Loucy (cell line): Measurements from ENCODE around the gene KLF15.

Source experiments
- EZH2phosphoT487 ChIP-seq: fragments of 200-600 bp; IDR thresholded peaks from 2 replicates; pipeline ENCODE4 v1.6.1; 2018; ENCODE audit warnings: antibody characterized with exemption, mild to moderate bottlenecking, moderate library complexity, borderline replicate concordance
- TF ChIP-seq, protein P1 (sequence below): fragments of 200-600 bp; sonication (generic); conservative IDR thresholded peaks from 2 replicates; pipeline ENCODE4 v1.5.1; 2014; ENCODE audit warnings: mild to moderate bottlenecking, antibody characterized with exemption, low read length

DNA sequence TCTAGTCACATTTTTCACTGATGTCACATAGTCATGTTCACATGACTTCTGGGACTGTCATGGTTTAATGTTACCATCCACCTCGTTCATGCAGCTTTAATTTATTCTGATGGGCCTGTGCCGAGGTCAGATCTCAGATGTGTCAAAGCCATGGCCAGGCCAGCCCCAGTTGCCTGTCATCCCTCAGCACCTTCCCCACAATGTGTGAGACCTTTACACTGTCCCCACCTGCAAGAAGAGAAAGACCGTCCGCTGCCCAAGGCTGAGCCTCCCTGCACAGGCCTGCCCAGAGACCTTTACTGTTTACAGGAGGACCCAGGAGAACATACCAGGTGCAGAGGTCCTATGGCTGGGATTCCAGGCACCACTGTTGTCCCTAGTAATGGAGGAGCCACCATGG lies 12.8 kb upstream of the KLF15 start:
- TF ChIP-seq, protein P1, sequence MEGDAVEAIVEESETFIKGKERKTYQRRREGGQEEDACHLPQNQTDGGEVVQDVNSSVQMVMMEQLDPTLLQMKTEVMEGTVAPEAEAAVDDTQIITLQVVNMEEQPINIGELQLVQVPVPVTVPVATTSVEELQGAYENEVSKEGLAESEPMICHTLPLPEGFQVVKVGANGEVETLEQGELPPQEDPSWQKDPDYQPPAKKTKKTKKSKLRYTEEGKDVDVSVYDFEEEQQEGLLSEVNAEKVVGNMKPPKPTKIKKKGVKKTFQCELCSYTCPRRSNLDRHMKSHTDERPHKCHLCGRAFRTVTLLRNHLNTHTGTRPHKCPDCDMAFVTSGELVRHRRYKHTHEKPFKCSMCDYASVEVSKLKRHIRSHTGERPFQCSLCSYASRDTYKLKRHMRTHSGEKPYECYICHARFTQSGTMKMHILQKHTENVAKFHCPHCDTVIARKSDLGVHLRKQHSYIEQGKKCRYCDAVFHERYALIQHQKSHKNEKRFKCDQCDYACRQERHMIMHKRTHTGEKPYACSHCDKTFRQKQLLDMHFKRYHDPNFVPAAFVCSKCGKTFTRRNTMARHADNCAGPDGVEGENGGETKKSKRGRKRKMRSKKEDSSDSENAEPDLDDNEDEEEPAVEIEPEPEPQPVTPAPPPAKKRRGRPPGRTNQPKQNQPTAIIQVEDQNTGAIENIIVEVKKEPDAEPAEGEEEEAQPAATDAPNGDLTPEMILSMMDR = no peak
- TF ChIP-seq EZH2phosphoT487 = no peak
